ENCODE data around the gene RARRES1.

DNA sequence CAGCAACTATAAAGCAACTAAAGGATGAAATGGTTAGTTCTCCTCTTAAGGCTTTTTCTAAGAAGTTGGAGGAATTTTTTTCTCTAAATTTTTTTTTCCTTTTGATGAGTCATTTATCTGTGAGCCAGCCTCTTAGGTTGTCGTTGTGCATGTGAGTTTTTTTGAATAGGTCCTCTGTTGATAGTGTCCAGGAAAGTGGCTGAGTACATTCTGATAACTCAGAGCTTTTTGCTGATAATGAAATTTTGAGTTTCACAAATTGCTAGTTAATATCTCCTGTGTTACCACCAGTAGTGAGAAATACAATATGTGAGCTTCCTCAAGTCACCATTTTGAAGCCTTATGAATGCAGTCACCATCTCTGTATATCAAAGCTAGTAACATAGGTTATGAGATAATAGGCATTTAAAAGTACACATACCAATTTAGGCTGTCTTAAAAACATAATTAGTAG is 52.7 kb downstream of the RARRES1 start:
- TF ChIP-seq, protein P1, sequence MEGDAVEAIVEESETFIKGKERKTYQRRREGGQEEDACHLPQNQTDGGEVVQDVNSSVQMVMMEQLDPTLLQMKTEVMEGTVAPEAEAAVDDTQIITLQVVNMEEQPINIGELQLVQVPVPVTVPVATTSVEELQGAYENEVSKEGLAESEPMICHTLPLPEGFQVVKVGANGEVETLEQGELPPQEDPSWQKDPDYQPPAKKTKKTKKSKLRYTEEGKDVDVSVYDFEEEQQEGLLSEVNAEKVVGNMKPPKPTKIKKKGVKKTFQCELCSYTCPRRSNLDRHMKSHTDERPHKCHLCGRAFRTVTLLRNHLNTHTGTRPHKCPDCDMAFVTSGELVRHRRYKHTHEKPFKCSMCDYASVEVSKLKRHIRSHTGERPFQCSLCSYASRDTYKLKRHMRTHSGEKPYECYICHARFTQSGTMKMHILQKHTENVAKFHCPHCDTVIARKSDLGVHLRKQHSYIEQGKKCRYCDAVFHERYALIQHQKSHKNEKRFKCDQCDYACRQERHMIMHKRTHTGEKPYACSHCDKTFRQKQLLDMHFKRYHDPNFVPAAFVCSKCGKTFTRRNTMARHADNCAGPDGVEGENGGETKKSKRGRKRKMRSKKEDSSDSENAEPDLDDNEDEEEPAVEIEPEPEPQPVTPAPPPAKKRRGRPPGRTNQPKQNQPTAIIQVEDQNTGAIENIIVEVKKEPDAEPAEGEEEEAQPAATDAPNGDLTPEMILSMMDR (IDR thresholded peaks at IDR 0.05; ENCODE audit: poor library complexity) = no peak
- no peak for TF ChIP-seq EZH2 (IDR thresholded peaks at IDR 0.05; ENCODE audit: borderline replicate concordance)

All from hepatocyte (in vitro differentiated cells).